K562 (cell line): ENCODE data around the gene KIF26B.

Source experiments
- CBX5 ChIP-seq: IDR thresholded peaks from 2 replicates; pipeline ENCODE4 v1.6.1; 2014; ENCODE audit warnings: low read depth, borderline replicate concordance
- CTCF ChIP-seq, 3 experiments: IDR thresholded peaks in 2 of 3; conservative IDR thresholded peaks in 1 of 3; 2 replicates each; pipeline ENCODE4 v1.5.1; 2011 to 2012; ENCODE audit warnings: low read length in 3 of 3, mild to moderate bottlenecking in 3 of 3, control low read depth in 2 of 3, improper control_type of control experiment in 1 of 3, inconsistent platforms in 1 of 3, low read depth in 1 of 3, mixed read lengths in 1 of 3, moderate library complexity in 1 of 3; ENCODE audit not compliant: insufficient read depth in 2 of 3
- HDAC6 ChIP-seq: IDR thresholded peaks from 2 replicates; pipeline ENCODE4 v1.6.1; 2012; ENCODE audit warnings: low read depth, mild to moderate bottlenecking, control low read depth, inconsistent platforms, low read length, moderate library complexity
- YY1 ChIP-seq, 3 experiments: IDR thresholded peaks; 2 replicates each; pipeline ENCODE4 v1.6.1; 2011; ENCODE audit warnings: low read length in 2 of 3, mild to moderate bottlenecking in 2 of 3, moderate library complexity in 2 of 3, borderline replicate concordance in 1 of 3, control low read depth in 1 of 3, low read depth in 1 of 3; ENCODE audit not compliant: insufficient read depth in 3 of 3, insufficient replicate concordance in 2 of 3, control insufficient read depth in 1 of 3, insufficient read length in 1 of 3; ENCODE audit errors: extremely low read depth in 1 of 3
- ZNF384 ChIP-seq: IDR thresholded peaks from 2 replicates; pipeline ENCODE4 v1.6.1; 2012; ENCODE audit warnings: low read depth, low read length, improper control_type of control experiment

- TF ChIP-seq CTCF (IDR thresholded peaks at IDR 0.05 in 2 of 3, conservative IDR thresholded peaks at IDR 0.05 in 1 of 3; ENCODE audit: insufficient read depth in 2 of 3, low read depth in 1 of 3, low read length in 3 of 3), result no peak
- TF ChIP-seq YY1 (IDR thresholded peaks at IDR 0.05; ENCODE audit: borderline replicate concordance in 1 of 3, control insufficient read depth in 1 of 3, extremely low read depth in 1 of 3, insufficient read depth in 3 of 3, insufficient read length in 1 of 3, insufficient replicate concordance in 2 of 3, low read depth in 1 of 3, low read length in 2 of 3), result no peak
- no peak for TF ChIP-seq HDAC6
- no peak for TF ChIP-seq CBX5
- TF ChIP-seq ZNF384, result no peak
Observed at GRCh38 chr1:245377854-245378253, 223.1 kb downstream of the KIF26B start.
